Smooth muscle cell (in vitro differentiated cells): ENCODE data around the gene CSF2. TPM values are rescaled to one million over a fixed set of nuclear protein-coding genes. Genes with fewer than 3 reads are reported as not detected.

ENCODE experiments used
- DNase-seq: peaks from one replicate; lab custom pipeline; 2025; ENCODE audit not compliant: unreplicated experiment; lab: John Stamatoyannopoulos, UW
- H2AFZ ChIP-seq: fragments of 200-600 bp; sonication (generic); 2 replicates; pipeline ENCODE4 v1.6.0; 2016; ENCODE audit warnings: antibody characterized with exemption, low read depth, mild to moderate bottlenecking
- H3F3A ChIP-seq: fragments of 200-600 bp; sonication (generic); 2 replicates; pipeline ENCODE4 v1.6.0; 2017; ENCODE audit warnings: antibody characterized with exemption, low read depth
- H3K27ac ChIP-seq: fragments of 200-600 bp; sonication (generic); 2 replicates; pipeline ENCODE4 v1.5.1; 2016; ENCODE audit warnings: low read depth, mild to moderate bottlenecking
- H3K27me3 ChIP-seq: fragments of 200-600 bp; sonication (generic); 2 replicates; pipeline ENCODE4 v1.6.1; 2016; ENCODE audit warnings: low read depth, mild to moderate bottlenecking
- H3K36me3 ChIP-seq: fragments of 200-600 bp; sonication (generic); 2 replicates; pipeline ENCODE4 v1.5.1; 2016; ENCODE audit warnings: low read depth
- H3K4me1 ChIP-seq: fragments of 200-600 bp; sonication (generic); 2 replicates; pipeline ENCODE4 v1.5.1; 2016; ENCODE audit warnings: low read depth
- H3K4me2 ChIP-seq: fragments of 200-600 bp; sonication (generic); 2 replicates; pipeline ENCODE4 v1.6.0; 2016; ENCODE audit warnings: mild to moderate bottlenecking
- H3K4me3 ChIP-seq: fragments of 200-600 bp; sonication (generic); 2 replicates; pipeline ENCODE4 v1.5.1; 2016; ENCODE audit warnings: mild to moderate bottlenecking
- H3K79me2 ChIP-seq: fragments of 200-600 bp; sonication (generic); 2 replicates; pipeline ENCODE4 v1.6.0; 2016; ENCODE audit warnings: low read depth, mild to moderate bottlenecking
- H3K9ac ChIP-seq: fragments of 200-600 bp; sonication (generic); 2 replicates; pipeline ENCODE4 v1.6.0; 2016; ENCODE audit warnings: low read depth
- H3K9me3 ChIP-seq: fragments of 200-600 bp; sonication (generic); replicated peaks from 2 replicates; pipeline ENCODE4 v1.5.1; 2016; ENCODE audit warnings: low read depth
- H4K20me1 ChIP-seq: fragments of 200-600 bp; sonication (generic); 2 replicates; pipeline ENCODE4 v1.6.0; 2016; ENCODE audit warnings: low read depth
- WGBS: methylation state at CpG from one replicate; pipeline ENCODE4 v1.1.7; 2016; ENCODE audit warnings: low lambda C conversion rate; 5-methylcytosine and 5-hydroxymethylcytosine counted together
- polyA plus RNA-seq: library from polyadenylated mRNA; unstranded; fragments of >200 nt; fragmentation: Nextera tagmentation; extraction: Ambion mirVana; gene quantifications from 2 replicates; pipeline ENCODE4 v1.2.1, GENCODE V29; 2016
- total RNA-seq: library from RNA; depleted of rRNA; stranded (reverse); fragments of >200 nt; gene quantifications from 2 replicates; pipeline ENCODE4 v1.2.3, GENCODE V29; 2014
- TF ChIP-seq, protein P1 (sequence below): fragments of 200-600 bp; sonication (generic); IDR thresholded peaks from 2 replicates; pipeline ENCODE4 v1.5.1; 2017; ENCODE audit warnings: borderline replicate concordance, mild to moderate bottlenecking, antibody characterized with exemption; ENCODE audit not compliant: insufficient read depth, poor library complexity, severe bottlenecking

The CSF2 gene
- total and polyA plus RNA-seq, 2 experiments from 2014 or later, result not detected

DNA sequence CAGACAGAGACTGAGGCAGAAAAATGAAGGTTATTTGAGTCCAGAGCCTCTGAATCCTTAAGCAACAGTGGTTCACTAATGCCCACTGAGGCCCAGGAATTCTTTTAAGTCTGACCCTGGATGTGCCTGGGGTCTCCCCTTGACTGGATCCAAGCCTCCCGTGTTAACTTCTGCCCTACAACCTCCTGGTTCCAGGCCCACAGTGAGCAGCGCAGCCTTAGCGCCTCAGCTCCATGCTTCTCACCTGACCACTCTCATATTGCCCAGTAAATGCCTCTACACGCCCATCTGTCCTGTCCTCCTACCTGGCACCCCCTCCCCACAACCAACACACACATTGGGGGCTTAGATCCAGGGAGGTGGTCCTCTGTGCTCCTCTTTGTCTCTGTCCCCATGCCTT is 6.7 kb upstream of the CSF2 start:
- H4K20me1 ChIP-seq, result no peaks in the 10 kb centered on the region
- H3K27ac ChIP-seq, result no peak overlapping the region
- H3K27me3 ChIP-seq, result no peaks in the 10 kb centered on the region
- H3K4me2 ChIP-seq, result no peak overlapping the region
- WGBS, result 97% methylated on average over 4 of the region's 4 CpGs
- no peaks in the 10 kb centered on the region for H3K36me3 ChIP-seq
- no peak for DNase-seq
- TF ChIP-seq, protein P1, sequence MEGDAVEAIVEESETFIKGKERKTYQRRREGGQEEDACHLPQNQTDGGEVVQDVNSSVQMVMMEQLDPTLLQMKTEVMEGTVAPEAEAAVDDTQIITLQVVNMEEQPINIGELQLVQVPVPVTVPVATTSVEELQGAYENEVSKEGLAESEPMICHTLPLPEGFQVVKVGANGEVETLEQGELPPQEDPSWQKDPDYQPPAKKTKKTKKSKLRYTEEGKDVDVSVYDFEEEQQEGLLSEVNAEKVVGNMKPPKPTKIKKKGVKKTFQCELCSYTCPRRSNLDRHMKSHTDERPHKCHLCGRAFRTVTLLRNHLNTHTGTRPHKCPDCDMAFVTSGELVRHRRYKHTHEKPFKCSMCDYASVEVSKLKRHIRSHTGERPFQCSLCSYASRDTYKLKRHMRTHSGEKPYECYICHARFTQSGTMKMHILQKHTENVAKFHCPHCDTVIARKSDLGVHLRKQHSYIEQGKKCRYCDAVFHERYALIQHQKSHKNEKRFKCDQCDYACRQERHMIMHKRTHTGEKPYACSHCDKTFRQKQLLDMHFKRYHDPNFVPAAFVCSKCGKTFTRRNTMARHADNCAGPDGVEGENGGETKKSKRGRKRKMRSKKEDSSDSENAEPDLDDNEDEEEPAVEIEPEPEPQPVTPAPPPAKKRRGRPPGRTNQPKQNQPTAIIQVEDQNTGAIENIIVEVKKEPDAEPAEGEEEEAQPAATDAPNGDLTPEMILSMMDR, result no peak
- H3K9me3 ChIP-seq, result no peaks in the 10 kb centered on the region
- no peak overlapping the region for H3K9ac ChIP-seq
- H3K4me3 ChIP-seq, result no peak overlapping the region
- no peak overlapping the region for H2AFZ ChIP-seq
- H3F3A ChIP-seq, result no peaks in the 10 kb centered on the region
- H3K79me2 ChIP-seq, result no peaks in the 10 kb centered on the region
- no peaks in the 10 kb centered on the region for H3K4me1 ChIP-seq

DNA sequence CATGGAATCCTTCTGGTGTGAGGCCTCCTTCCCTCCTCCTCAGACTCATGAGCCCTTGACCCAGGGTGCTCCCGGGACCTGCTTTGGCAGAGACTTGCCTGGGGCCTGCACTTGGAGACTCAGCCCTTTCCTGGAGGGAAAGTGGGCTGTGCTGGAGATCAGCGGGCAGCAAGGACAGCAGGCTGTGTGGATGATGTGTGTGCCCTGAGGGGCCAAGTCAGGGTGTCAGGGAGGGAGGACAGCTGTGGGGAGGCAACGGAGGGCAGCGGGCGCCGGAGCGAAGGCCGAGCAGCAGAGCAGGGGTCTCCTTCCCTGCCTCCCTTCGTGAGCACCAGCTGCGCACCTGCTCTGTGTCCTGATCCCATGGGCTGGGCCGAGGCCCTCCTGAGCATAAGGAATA is 6.1 kb upstream of the CSF2 start:
- 90% methylated on average over 11 of the region's 11 CpGs for WGBS
- Histone ChIP-seq H3K79me2 (no peaks in the 10 kb centered on the region), H2AFZ (no peak overlapping the region), H3K4me3 (no peak overlapping the region), H3K4me1 (no peaks in the 10 kb centered on the region), H3K27me3 (no peaks in the 10 kb centered on the region), H3K36me3 (no peaks in the 10 kb centered on the region), H3K27ac (no peak overlapping the region), H3K9me3 (no peaks in the 10 kb centered on the region), H3K4me2 (no peak overlapping the region), H3F3A (no peaks in the 10 kb centered on the region), H4K20me1 (no peaks in the 10 kb centered on the region), H3K9ac (no peak overlapping the region)
- TF ChIP-seq, protein P1, result no peak
- no peak for DNase-seq

DNA sequence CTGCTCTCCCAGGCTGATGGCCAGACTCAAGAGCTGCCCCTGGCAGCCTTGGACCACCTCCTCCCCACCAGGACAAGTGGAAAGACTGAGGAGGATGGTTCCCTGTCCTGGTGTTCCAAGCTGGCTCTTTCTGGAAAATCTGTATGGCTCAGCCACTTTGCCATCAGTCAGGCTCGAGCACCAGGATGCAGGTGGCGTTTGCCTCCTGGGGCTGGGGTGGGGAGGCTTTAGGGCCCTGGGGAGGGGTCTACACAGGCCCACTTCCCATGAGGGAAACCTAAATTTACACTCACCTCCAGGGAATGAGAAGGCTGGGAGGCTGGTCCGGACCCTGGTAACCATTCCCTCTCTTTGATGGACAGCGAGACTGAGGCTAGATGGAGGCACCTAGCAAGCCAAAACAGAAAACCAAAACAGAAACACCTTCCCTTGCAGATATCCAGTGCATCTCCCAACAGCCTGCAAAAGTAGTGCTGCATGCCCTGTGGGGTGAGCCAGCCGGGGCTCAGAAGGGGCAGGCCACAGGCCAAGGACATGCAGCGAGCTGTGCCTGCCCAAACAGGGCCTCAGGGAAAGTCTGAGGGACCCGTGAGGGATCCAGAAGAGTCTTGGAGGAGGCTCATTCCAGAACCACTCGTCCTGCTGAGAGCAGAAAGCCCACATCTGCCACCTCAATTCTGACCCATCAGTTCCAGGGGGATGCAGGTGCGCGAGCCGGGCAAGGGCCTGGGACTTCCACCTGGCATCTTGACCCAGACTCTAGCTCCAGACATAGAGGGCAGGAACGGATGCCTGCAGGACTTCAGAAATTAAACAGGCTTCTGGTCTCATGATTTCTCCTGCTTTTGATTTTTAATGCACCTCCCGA is 5.4 kb upstream of the CSF2 start:
- TF ChIP-seq, protein P1, result no peak
- Histone ChIP-seq H3K9me3 (no peaks in the 10 kb centered on the region), H3F3A (no peaks in the 10 kb centered on the region), H3K4me1 (no peaks in the 10 kb centered on the region), H3K4me2 (no peak overlapping the region), H3K27ac (no peak overlapping the region), H3K9ac (no peak overlapping the region), H4K20me1 (no peaks in the 10 kb centered on the region), H3K4me3 (no peak overlapping the region), H3K36me3 (no peaks in the 10 kb centered on the region), H2AFZ (no peak overlapping the region), H3K27me3 (no peaks in the 10 kb centered on the region), H3K79me2 (no peaks in the 10 kb centered on the region)
- no peak for DNase-seq
- WGBS, result 90% methylated on average over 13 of the region's 13 CpGs

DNA sequence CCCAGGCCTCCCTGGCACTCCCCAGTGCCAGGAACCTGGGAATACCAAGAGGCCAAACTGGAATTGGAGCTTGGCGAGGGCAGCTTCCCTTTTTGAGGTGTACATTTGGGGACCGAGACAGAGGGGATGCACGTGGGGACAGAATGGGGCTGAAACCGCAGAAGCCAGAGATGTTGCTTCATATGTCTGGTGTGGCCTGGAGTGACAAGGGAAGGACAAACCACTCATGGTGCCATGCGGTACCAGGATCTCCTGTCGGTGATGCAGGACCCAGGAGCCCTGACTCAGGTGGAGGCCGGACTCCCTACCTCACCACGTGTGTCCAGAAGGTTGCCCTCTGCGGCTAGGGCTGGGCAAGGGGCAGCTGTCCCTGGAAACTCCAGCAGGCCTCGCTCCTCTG is 4.0 kb upstream of the CSF2 start:
- no peaks in the 10 kb centered on the region for H3K36me3 ChIP-seq
- H3K27me3 ChIP-seq, result no peaks in the 10 kb centered on the region
- no peaks in the 10 kb centered on the region for H3F3A ChIP-seq
- 99% methylated on average over 10 of the region's 10 CpGs for WGBS
- H3K4me1 ChIP-seq, result no peaks in the 10 kb centered on the region
- no peaks in the 10 kb centered on the region for H3K79me2 ChIP-seq
- no peak overlapping the region for H3K4me2 ChIP-seq
- H4K20me1 ChIP-seq, result no peaks in the 10 kb centered on the region
- DNase-seq, result no peak
- H3K9me3 ChIP-seq, result no peaks in the 10 kb centered on the region
- no peak overlapping the region for H2AFZ ChIP-seq
- no peak overlapping the region for H3K4me3 ChIP-seq
- H3K9ac ChIP-seq, result no peak overlapping the region
- no peak overlapping the region for H3K27ac ChIP-seq
- TF ChIP-seq, protein P1, result no peak
